Neuronal stem cell (in vitro differentiated cells): Measurements from ENCODE around the gene LRIG1.

ENCODE experiments used
- DNase-seq: peaks from one replicate; pipeline ENCODE4 v3.0.0-alpha.2; 2013; ENCODE audit warnings: low spot score
- H2AFZ ChIP-seq: one replicate; pipeline ENCODE4 v1.6.1; 2013; ENCODE audit warnings: mild to moderate bottlenecking, low read length, inconsistent platforms
- H2AK5ac ChIP-seq: 2 replicates; pipeline ENCODE4 v1.6.1; 2013; ENCODE audit warnings: low read depth, mild to moderate bottlenecking, inconsistent platforms, low read length, moderate library complexity, mixed read lengths
- H2BK120ac ChIP-seq: 2 replicates; pipeline ENCODE4 v1.6.1; 2013; ENCODE audit warnings: low read depth, mild to moderate bottlenecking, inconsistent platforms, low read length, moderate library complexity, mixed read lengths
- H2BK12ac ChIP-seq: one replicate; pipeline ENCODE4 v1.6.1; 2013; ENCODE audit warnings: low read length, inconsistent platforms
- H2BK15ac ChIP-seq: 2 replicates; pipeline ENCODE4 v1.6.1; 2013; ENCODE audit warnings: mild to moderate bottlenecking, low read length, inconsistent platforms, mixed read lengths
- H2BK5ac ChIP-seq: one replicate; pipeline ENCODE4 v1.6.1; 2013; ENCODE audit warnings: inconsistent platforms, mild to moderate bottlenecking, low read length, moderate library complexity
- H3K14ac ChIP-seq: one replicate; pipeline ENCODE4 v1.6.1; 2013; ENCODE audit warnings: low read length, inconsistent platforms
- H3K18ac ChIP-seq: 2 replicates; pipeline ENCODE4 v1.6.1; 2013; ENCODE audit warnings: low read length, inconsistent platforms
- H3K23ac ChIP-seq: 2 replicates; pipeline ENCODE4 v1.6.1; 2013; ENCODE audit warnings: low read depth, mild to moderate bottlenecking, mixed read lengths, low read length, inconsistent platforms; ENCODE audit not compliant: poor library complexity
- H3K27ac ChIP-seq: replicated peaks from 3 replicates; pipeline ENCODE4 v1.5.1; 2013; ENCODE audit warnings: low read length, inconsistent platforms
- H3K27me3 ChIP-seq, 3 experiments: 2 replicates each; pipeline ENCODE4 v1.6.1; 2013; ENCODE audit warnings: low read length in 3 of 3, mild to moderate bottlenecking in 2 of 3, inconsistent platforms in 1 of 3, low read depth in 1 of 3, mixed read lengths in 1 of 3, moderate library complexity in 1 of 3; ENCODE audit not compliant: control insufficient read depth in 3 of 3, insufficient read depth in 3 of 3
- H3K36me3 ChIP-seq, 2 donors: replicated peaks in 1 of 2; 2 replicates each; pipeline ENCODE4 v1.6.1; 2013; ENCODE audit warnings: low read length in 2 of 2; ENCODE audit not compliant: control insufficient read depth in 2 of 2, insufficient read depth in 2 of 2
- H3K4ac ChIP-seq: 2 replicates; pipeline ENCODE4 v1.6.1; 2013; ENCODE audit warnings: inconsistent platforms, mild to moderate bottlenecking, low read length, moderate library complexity
- H3K4me1 ChIP-seq, 2 donors: 1 replicate in 1 of 2; 2 replicates in 1 of 2; pipeline ENCODE4 v1.6.1; 2013; ENCODE audit warnings: low read length in 2 of 2, low read depth in 1 of 2; ENCODE audit not compliant: control insufficient read depth in 2 of 2, insufficient read depth in 1 of 2
- H3K4me2 ChIP-seq: one replicate; pipeline ENCODE4 v1.6.1; 2013; ENCODE audit warnings: mild to moderate bottlenecking, low read length, inconsistent platforms; ENCODE audit not compliant: insufficient read depth, poor library complexity, severe bottlenecking
- H3K4me3 ChIP-seq, 2 donors: 2 replicates each; pipeline ENCODE4 v1.5.1; 2013; ENCODE audit warnings: low read length in 2 of 2, mild to moderate bottlenecking in 2 of 2, inconsistent platforms in 1 of 2, moderate library complexity in 1 of 2
- H3K79me1 ChIP-seq: one replicate; pipeline ENCODE4 v1.6.1; 2013; ENCODE audit warnings: low read depth, mild to moderate bottlenecking, inconsistent platforms, low read length, moderate library complexity
- H3K9ac ChIP-seq: one replicate; pipeline ENCODE4 v1.6.1; 2013; ENCODE audit warnings: mild to moderate bottlenecking, low read depth, low read length, inconsistent platforms; ENCODE audit not compliant: poor library complexity
- H3K9me3 ChIP-seq, 2 donors: replicated peaks in 1 of 2; 2 replicates each; pipeline versions ENCODE3 to v1.6.1; 2013; ENCODE audit warnings: low read length in 2 of 2, mild to moderate bottlenecking in 2 of 2, inconsistent platforms in 1 of 2, low read depth in 1 of 2, mixed read lengths in 1 of 2, moderate library complexity in 1 of 2; ENCODE audit not compliant: control insufficient read depth in 2 of 2, insufficient read depth in 1 of 2
- H4K8ac ChIP-seq: one replicate; pipeline ENCODE4 v1.6.1; 2013; ENCODE audit warnings: low read depth, mild to moderate bottlenecking, inconsistent platforms, low read length, moderate library complexity
- H4K91ac ChIP-seq: one replicate; pipeline ENCODE4 v1.6.1; 2013; ENCODE audit warnings: low read length, low read depth, mild to moderate bottlenecking, inconsistent platforms; ENCODE audit not compliant: poor library complexity
- WGBS, 2 donors: extraction: QIAGEN DNeasy Blood & Tissue Kit; methylation state at CpG; one replicate each; pipeline ENCODE4 v1.1.7; 2013; ENCODE audit warnings: missing lambda C conversion rate in 2 of 2, mixed read lengths in 1 of 2; ENCODE audit not compliant: insufficient read length in 2 of 2, insufficient replicate concordance in 1 of 2; ENCODE audit errors: extremely low coverage in 2 of 2; 5-methylcytosine and 5-hydroxymethylcytosine counted together

The LRIG1 gene

DNA sequence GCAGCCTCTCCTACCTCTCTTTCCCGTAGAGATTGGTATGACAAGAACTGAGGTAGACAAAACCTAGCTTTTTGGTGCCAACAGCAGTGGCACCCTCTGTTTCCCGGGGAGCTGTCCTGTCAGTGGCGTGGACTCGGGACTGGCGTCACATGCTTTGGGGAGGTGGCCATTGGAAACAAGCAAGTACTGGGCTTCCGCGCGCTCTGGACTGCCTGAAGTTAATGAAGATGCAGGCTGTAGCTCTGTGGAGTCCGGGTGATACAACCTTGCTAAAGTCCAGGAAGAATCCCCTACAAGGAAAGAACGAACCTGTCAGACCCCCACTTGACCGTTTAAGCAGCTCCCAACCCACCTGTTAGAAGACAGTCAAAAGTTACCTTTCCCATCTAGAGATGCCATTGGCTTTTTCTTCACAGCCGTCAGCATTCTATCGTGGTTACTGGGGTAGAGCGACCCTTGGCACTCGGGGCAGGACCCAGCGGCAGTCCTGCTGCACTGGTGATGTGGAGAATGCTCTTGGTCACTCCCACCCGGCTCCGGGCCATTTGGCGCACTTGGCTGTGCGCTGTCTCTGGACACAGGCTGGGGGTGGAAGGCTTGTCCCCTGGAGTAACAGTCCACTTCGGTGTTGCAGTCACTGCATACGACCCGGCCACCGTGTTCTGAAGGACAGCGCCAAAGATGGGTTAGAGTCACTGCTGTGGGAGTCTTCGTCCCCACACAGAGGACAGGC lies 120.5 kb downstream of the LRIG1 start:
- WGBS, 2 donors = no CpG with 5 or more reads among the region's 26 CpGs

DNA sequence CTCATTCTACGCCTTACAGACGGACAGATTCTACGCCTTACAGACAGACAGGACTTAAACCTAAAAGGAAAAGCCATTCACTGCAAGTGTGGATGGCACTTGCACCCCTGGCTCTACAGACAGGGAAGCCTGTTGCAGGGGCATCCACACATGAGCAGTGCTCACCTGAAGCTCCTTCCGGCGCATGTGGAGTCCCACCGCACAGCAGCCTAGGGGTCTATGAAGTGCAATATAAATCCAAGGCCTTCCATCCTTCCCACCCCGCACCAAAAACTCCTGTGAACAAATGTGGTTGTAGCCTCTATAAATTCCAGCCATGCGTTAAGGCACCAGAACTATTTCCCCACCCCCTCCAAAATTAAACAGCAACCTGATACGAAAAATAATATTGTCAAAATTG lies 121.3 kb downstream of the LRIG1 start:
- H3K4me2 ChIP-seq = no peak overlapping the region
- H3K4ac ChIP-seq = no peak overlapping the region
- H4K91ac ChIP-seq = no peak overlapping the region
- DNase-seq = no peak
- no peak overlapping the region for H3K23ac ChIP-seq
- H4K8ac ChIP-seq = no peak overlapping the region
- WGBS, 2 donors = no CpG with 5 or more reads among the region's 9 CpGs
- H3K27ac ChIP-seq = no peak overlapping the region
- H2BK120ac ChIP-seq = no peak overlapping the region
- H2AFZ ChIP-seq = no peak overlapping the region
- H3K79me1 ChIP-seq = peaks cover 5% of the 10 kb centered on the region
- H2BK5ac ChIP-seq = no peak overlapping the region
- H3K9ac ChIP-seq = no peak overlapping the region
- no peak overlapping the region for H3K4me3 ChIP-seq
- peaks cover 0 to 4% of the 10 kb centered on the region in 2 donors for H3K4me1 ChIP-seq
- H3K14ac ChIP-seq = no peak overlapping the region
- H3K27me3 ChIP-seq = no peaks in the 10 kb centered on the region
- no peak overlapping the region for H2BK15ac ChIP-seq
- H2BK12ac ChIP-seq = no peak overlapping the region
- peaks cover 0 to 2% of the 10 kb centered on the region in 2 donors for H3K9me3 ChIP-seq
- no peak overlapping the region for H2AK5ac ChIP-seq
- peaks cover 68 to 100% of the 10 kb centered on the region in 2 donors for H3K36me3 ChIP-seq
- no peak overlapping the region for H3K18ac ChIP-seq

More for the DNA sequence above, 120.5 kb downstream of the LRIG1 start:
- no peaks in the 10 kb centered on the region for H3K27me3 ChIP-seq
- H3K4me3 ChIP-seq = peak overlapping the region in 1 of 2 donors; percentile 19
- H3K23ac ChIP-seq = no peak overlapping the region
- no peak overlapping the region for H3K27ac ChIP-seq
- H4K91ac ChIP-seq = no peak overlapping the region
- H4K8ac ChIP-seq = no peak overlapping the region
- H3K4me1 ChIP-seq = peaks cover 0 to 4% of the 10 kb centered on the region in 2 donors
- no peak overlapping the region for H2BK15ac ChIP-seq
- no peak overlapping the region for H3K4ac ChIP-seq
- peaks cover 74 to 100% of the 10 kb centered on the region in 2 donors for H3K36me3 ChIP-seq
- H2BK120ac ChIP-seq = no peak overlapping the region
- H3K9me3 ChIP-seq = peaks cover 2 to 6% of the 10 kb centered on the region in 2 donors
- no peak overlapping the region for H2BK5ac ChIP-seq
- no peak overlapping the region for H3K4me2 ChIP-seq
- H2AK5ac ChIP-seq = no peak overlapping the region
- H3K14ac ChIP-seq = no peak overlapping the region
- no peak overlapping the region for H2AFZ ChIP-seq
- H3K9ac ChIP-seq = peak overlapping the region; percentile 18
- no peak overlapping the region for H3K18ac ChIP-seq
- no peak overlapping the region for H2BK12ac ChIP-seq
- peaks cover 5% of the 10 kb centered on the region for H3K79me1 ChIP-seq
- no peak for DNase-seq

DNA sequence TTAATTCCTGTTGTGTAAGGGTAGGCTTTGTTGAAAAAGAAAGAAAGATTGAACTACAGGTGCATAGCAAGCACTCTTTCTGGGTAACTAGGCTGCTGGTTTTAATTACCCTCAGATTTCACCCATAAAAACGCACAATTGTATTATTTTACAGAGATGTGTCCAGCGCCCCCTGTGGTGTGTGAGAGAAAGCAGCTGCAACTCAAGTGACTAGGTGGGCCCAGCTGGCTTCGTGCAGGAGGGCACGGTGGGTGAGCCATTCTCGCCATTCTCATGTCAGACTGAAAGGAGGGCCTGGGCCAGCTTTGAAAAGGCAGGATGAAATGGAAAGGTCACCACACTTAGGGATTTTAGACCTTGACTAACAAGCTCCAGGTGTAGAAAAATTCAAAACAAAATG lies 122.6 kb downstream of the LRIG1 start:
- Histone ChIP-seq H4K8ac (no peak overlapping the region), H3K27ac (no peak overlapping the region), H4K91ac (no peak overlapping the region), H2BK5ac (no peak overlapping the region), H3K79me1 (peaks cover 2% of the 10 kb centered on the region), H3K9me3 (peaks cover 0 to 2% of the 10 kb centered on the region in 2 donors), H3K14ac (no peak overlapping the region), H2BK15ac (no peak overlapping the region), H3K18ac (no peak overlapping the region), H2BK12ac (no peak overlapping the region), H3K9ac (no peak overlapping the region), H2AK5ac (no peak overlapping the region), H3K27me3 (no peaks in the 10 kb centered on the region), H3K23ac (no peak overlapping the region), H2AFZ (no peak overlapping the region), H3K4ac (no peak overlapping the region), H3K4me1 (peaks cover 0 to 4% of the 10 kb centered on the region in 2 donors), H2BK120ac (no peak overlapping the region), H3K4me3 (no peak overlapping the region), H3K36me3 (peaks cover 57 to 100% of the 10 kb centered on the region in 2 donors), H3K4me2 (no peak overlapping the region)
- WGBS, 2 donors = no CpG with 5 or more reads among the region's 5 CpGs
- DNase-seq = peak; percentile 40

DNA sequence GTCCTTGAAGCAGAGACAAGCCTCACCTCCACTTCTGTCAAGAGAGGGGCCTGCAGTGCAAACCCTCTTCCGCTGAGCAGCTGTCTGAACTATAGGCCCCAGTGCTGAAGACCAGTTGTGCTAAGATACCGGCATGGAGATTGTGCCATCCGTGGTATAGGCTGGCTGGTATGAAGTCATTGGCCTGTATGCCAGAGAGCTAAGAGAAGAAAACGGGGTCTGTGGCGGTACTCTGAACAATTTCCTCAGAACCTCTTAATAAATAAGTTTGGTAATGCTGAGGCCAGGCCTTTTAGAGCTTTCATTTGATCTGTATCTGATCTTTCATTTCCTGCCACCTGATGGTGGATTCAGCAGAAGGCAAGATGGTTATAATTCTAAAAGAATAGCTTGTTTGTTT lies 123.0 kb downstream of the LRIG1 start:
- no peak overlapping the region for H2BK5ac ChIP-seq
- H4K8ac ChIP-seq = no peak overlapping the region
- peaks cover 0 to 4% of the 10 kb centered on the region in 2 donors for H3K4me1 ChIP-seq
- H3K4me3 ChIP-seq = no peak overlapping the region
- H4K91ac ChIP-seq = no peak overlapping the region
- no peaks in the 10 kb centered on the region for H3K27me3 ChIP-seq
- no peak overlapping the region for H3K4ac ChIP-seq
- no peak overlapping the region for H2BK120ac ChIP-seq
- no peaks in the 10 kb centered on the region for H3K79me1 ChIP-seq
- no peak overlapping the region for H2BK15ac ChIP-seq
- H3K4me2 ChIP-seq = no peak overlapping the region
- H2BK12ac ChIP-seq = no peak overlapping the region
- no peak overlapping the region for H3K23ac ChIP-seq
- no peak overlapping the region for H2AK5ac ChIP-seq
- H3K18ac ChIP-seq = no peak overlapping the region
- no peak overlapping the region for H3K9ac ChIP-seq
- H3K36me3 ChIP-seq = peaks cover 52 to 100% of the 10 kb centered on the region in 2 donors
- no peak overlapping the region for H2AFZ ChIP-seq
- H3K9me3 ChIP-seq = no peaks in the 10 kb centered on the region
- no CpG with 5 or more reads among the region's 5 CpGs for WGBS, 2 donors
- DNase-seq = no peak
- no peak overlapping the region for H3K27ac ChIP-seq
- H3K14ac ChIP-seq = no peak overlapping the region
